Activated CD4-positive, alpha-beta T cell treated with anti-CD3 and anti-CD28 coated beads, Interleukin-2, amount 50 U/mL, for 1 hour (primary cell): Measurements from ENCODE around the gene GNG12.

Experiments
- DNase-seq: peaks from one replicate; pipeline ENCODE4 v3.0.0-alpha.2; 2020

GNG12 gene

DNA sequence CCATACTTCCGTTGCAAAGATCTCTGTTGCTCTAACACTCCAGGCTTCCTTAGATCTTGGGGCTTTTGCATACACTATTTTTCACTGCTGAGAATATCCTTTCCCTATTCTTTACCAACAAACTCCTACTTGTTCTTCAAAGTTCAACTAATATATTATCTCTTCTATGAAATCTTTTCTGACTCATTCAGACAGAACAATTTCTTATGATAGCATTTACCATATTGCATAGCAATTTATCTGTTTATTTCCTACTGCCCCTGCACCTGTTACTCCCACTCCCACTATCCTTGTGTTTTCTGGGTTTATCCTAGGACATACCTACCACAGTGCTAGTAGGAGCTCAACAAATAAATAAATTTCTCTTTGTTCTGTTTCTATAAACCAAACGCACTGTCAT lies 137.3 kb downstream of the GNG12 start:
- no peak for DNase-seq

- no peak for DNase-seq
Measured at GRCh38 chr1:67691712-67692111, 141.6 kb downstream of the GNG12 start.

DNA sequence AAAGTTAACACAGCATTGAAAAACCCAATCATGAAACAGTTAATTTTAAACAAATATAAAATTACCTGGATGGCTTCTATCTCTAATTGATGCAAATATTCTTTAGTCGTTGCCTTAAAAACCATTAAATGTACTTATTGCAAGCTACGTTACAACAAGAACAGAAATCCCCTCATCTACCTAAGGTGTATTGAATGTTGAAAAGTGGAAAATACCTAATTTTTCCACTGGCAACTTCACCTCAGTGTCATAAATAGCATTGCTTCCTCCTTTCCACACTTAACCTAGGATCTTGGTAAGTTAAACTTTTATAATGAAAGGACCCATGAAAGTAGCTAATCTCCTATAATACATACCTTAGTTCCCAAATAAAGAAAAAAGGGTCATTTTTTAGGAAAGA lies 142.9 kb downstream of the GNG12 start:
- no peak for DNase-seq

DNA sequence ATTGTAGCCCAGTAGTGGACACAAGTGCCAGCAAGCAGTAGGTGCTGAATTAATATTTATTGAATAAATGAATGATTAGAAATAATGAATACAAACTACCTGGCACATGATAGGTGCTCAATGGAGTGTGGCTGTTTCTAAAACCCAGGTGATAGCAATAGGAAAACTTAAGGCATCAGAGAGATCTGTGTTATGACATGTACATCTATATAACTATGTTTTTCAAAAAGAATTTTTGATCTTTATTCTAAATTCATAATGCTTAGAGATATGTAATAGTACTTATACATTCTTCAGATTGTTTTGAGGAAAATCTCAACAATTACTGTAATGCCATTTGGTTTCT lies 143.3 kb downstream of the GNG12 start:
- DNase-seq: no peak

DNA sequence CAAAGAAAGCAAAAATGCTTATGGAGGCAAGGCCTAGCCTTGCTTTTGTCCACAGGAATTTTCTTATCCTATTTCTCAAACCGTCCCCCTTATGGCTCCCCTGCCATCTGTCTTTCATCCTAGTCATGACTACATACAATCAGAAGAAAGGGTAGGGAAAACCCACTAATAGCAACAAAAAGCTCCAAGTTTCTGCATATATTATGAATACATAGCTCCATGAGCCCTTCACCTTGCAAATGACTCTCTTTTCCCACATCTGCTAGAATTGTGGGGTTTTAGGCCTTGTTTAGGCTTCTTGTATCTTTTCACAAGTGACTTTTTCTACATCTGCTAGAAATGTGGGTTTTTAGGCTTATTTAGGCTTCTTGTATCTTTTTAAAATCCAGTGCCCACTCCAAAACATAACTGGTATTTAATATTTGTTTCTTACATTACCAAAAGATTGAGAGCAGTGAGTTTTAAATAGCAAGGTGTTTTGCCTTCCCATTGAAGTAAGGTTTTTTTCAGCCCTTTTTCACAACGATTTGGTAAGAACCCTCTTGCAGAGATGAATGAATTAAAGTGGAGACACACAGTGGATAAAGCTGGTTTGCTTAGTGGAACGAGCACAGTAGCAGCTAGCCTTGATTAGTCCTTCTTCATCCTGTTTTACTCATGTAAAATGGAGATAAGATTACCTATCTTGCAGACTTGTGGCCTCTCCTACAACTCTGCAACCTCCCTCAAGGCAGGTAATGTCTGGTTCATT lies 143.8 kb downstream of the GNG12 start:
- no peak for DNase-seq

GRCh38 chr1:67688526-67689219 lies 144.6 kb downstream of the GNG12 start:
- DNase-seq: no peak

DNA sequence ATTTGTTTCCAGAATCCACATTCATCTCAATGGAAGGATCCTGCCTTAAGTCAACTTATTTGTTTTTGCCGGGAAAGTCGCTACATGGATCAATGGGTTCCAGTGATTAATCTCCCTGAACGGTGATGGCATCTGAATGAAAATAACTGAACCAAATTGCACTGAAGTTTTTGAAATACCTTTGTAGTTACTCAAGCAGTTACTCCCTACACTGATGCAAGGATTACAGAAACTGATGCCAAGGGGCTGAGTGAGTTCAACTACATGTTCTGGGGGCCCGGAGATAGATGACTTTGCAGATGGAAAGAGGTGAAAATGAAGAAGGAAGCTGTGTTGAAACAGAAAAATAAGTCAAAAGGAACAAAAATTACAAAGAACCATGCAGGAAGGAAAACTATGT lies 145.6 kb downstream of the GNG12 start:
- no peak for DNase-seq

GRCh38 chr1:67687198-67687545 lies 146.1 kb downstream of the GNG12 start:
- no peak for DNase-seq

GRCh38 chr1:67686267-67687197 lies 146.7 kb downstream of the GNG12 start:
- peak; percentile 61 for DNase-seq

GRCh38 chr1:67685558-67686266 lies 147.6 kb downstream of the GNG12 start:
- DNase-seq: peak; percentile 41

DNA sequence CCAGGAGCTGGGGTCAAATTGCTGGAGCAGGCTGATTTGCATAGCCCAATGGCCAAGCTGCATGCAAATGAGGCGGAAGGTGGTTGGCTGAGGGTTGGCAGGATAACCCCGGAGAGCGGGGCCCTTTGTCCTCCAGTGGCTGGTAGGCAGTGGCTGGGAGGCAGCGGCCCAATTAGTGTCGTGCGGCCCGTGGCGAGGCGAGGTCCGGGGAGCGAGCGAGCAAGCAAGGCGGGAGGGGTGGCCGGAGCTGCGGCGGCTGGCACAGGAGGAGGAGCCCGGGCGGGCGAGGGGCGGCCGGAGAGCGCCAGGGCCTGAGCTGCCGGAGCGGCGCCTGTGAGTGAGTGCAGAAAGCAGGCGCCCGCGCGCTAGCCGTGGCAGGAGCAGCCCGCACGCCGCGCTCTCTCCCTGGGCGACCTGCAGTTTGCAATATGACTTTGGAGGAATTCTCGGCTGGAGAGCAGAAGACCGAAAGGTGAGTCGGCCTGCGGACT lies 148.2 kb downstream of the GNG12 start, which contains the start of gene GADD45A:
GADD45A (plus strand) TSS at position 135 of the 491 bp plus-strand sequence; CDS start at position 429, 294 bp downstream.
- DNase-seq: peak; percentile 88

GRCh38 chr1:67684526-67685066 lies 148.7 kb downstream of the GNG12 start:
- DNase-seq: no peak

GRCh38 chr1:67683766-67684525 lies 149.3 kb downstream of the GNG12 start:
- DNase-seq: no peak

DNA sequence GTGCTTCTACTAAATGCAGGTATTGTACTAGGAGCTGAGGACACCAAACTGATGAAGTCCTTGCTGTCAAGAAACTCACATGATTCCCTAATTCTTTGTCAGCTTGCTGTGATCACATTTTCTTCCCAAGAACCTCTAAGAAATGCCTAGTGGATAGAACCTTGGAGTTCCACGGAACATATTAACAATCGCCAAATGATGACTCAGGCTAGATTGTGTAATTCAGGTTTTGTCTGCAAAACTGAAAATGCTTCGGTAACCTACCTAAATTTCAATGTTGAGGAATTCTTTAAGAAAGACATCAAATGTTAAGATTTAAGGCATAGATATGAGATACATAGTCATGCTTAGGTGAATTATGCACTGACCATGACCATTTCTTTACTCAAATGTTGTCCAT lies 150.0 kb downstream of the GNG12 start:
- DNase-seq: no peak

DNA sequence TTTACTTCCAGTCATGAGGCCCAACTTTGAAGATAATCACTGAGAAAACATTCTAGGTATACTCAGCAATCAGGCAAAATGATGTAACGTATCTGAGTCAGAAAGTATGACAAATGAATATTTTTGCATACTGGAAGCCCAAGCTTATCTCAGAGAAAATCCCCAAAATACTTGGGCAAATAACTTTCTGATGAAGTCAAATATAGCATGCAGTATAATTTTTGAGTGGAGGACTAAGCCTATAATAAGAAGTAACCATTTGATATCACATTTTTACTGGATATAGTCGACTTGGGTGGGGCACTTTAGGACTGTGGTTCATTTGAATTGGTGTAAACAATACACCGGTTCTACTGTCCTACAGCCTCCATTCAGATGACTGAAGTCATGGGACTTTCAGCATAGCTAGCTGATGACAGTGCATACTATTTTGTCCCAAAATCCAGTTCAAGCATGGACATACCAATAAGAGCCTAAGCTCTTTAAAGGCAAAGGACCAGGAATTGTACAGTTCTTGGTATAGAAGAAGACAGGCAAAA lies 150.5 kb downstream of the GNG12 start:
- no peak for DNase-seq

DNA sequence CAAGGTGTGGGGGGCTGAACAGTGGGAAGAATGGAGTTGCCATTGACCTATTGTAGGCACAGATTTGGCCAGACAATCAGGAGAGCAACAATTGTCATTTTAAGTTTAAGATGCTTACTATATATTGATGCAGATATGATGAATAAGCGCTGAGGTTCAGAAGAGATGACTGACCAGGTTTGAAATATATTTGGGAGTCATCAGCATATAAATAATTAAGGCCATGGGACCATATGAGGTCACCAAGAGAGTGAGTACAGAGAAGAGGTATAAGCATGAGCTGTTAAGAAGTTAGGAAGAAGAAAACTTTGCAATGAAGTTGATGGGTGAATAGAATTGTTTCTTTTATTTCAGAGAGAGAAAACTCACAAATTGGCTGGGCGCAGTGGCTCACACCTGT lies 152.8 kb downstream of the GNG12 start:
- no peak for DNase-seq

- DNase-seq: no peak
Measured at GRCh38 chr1:67679691-67680090, 153.6 kb downstream of the GNG12 start.

- no peak for DNase-seq
Measured at GRCh38 chr1:67677930-67678329, 155.3 kb downstream of the GNG12 start.

- no peak for DNase-seq
Measured at GRCh38 chr1:67677408-67677807, 155.9 kb downstream of the GNG12 start.

- DNase-seq: no peak
Measured at GRCh38 chr1:67676946-67677345, 156.3 kb downstream of the GNG12 start.

DNA sequence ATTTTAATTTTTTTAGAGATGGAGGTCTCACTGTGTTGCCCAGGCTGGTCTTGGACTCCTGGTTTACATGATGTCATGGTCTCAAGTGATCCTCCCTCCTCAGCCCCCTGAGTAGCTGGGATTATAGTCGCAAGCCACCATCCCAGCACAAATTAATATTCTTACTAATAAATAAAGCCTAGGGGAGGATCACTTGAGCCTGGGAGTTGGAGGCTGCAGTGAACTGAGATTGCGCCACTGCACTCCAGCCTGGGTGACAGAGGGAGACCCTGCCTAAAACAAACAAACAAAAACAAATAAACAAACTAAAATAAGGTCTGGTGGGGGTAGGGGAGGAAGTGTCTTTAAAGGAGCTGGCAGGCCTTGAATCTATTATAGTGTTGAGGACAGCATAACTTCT lies 157.0 kb downstream of the GNG12 start:
- DNase-seq: no peak
